GM21367 (cell line): ENCODE data around the gene CBLN3.

ENCODE experiments used
- ATAC-seq: cut with Tn5 transposase; IDR thresholded peaks from one replicate; pipeline ENCODE4 v1.9.1; 2021; ENCODE audit not compliant: unreplicated experiment

Gene CBLN3

GRCh38 chr14:24439830-24440605 lies 10.6 kb upstream of the CBLN3 start:
- ATAC-seq, result no peak

GRCh38 chr14:24439257-24439656 lies 9.8 kb upstream of the CBLN3 start:
- ATAC-seq, result no peak

GRCh38 chr14:24438223-24439097 lies 9.0 kb upstream of the CBLN3 start:
- no peak for ATAC-seq

GRCh38 chr14:24437736-24438067 lies 8.2 kb upstream of the CBLN3 start:
- no peak for ATAC-seq

- ATAC-seq, result no peak
These were observed 7.7 kb upstream of the CBLN3 start for GRCh38 chr14:24437020-24437735.

GRCh38 chr14:24436355-24437019 lies 7.0 kb upstream of the CBLN3 start:
- no peak for ATAC-seq

- no peak for ATAC-seq
These were observed 6.5 kb upstream of the CBLN3 start for GRCh38 chr14:24435998-24436354.

- no peak for ATAC-seq
These were observed 5.8 kb upstream of the CBLN3 start for GRCh38 chr14:24435192-24435810.

- ATAC-seq, result no peak
These were observed 5.2 kb upstream of the CBLN3 start for GRCh38 chr14:24434676-24435075.

GRCh38 chr14:24434036-24434435 lies 4.6 kb upstream of the CBLN3 start:
- no peak for ATAC-seq

- no peak for ATAC-seq
These were observed 3.0 kb upstream of the CBLN3 start for GRCh38 chr14:24432259-24433131.

GRCh38 chr14:24431569-24432258 lies 2.2 kb upstream of the CBLN3 start:
- ATAC-seq, result peak; percentile 50

GRCh38 chr14:24430682-24431568 lies 1.5 kb upstream of the CBLN3 start:
- ATAC-seq, result no peak

- ATAC-seq, result peak; percentile 42
These were observed 744 bp upstream of the CBLN3 start for GRCh38 chr14:24430143-24430681.

GRCh38 chr14:24428628-24429394 lies 657 bp downstream of the CBLN3 start:
- ATAC-seq, result no peak

GRCh38 chr14:24427537-24428508 lies 1.6 kb downstream of the CBLN3 start:
- no peak for ATAC-seq
